Tibial nerve (tissue), 4 donors: ENCODE measurements around the gene SSC4D. TPM values are rescaled to one million over a fixed set of nuclear protein-coding genes. Genes with fewer than 3 reads are reported as not detected.
"Not testable (repeated sequence)": the region's sequence is repeated elsewhere in the genome, so short reads cannot be mapped to it uniquely, and the experiment has no call there.

Experiments used
- DNase-seq, 2 donors: peaks; one replicate each; pipeline ENCODE4 v3.0.0-alpha.2; 2019; ENCODE audit warnings: low spot score in 2 of 2
- H3K27ac ChIP-seq, 4 donors: fragments of 200-600 bp; sonication (generic) in 3 of 4; one replicate each; pipeline ENCODE4 v1.5.1; 2017 to 2019; ENCODE audit warnings: mild to moderate bottlenecking in 1 of 4
- H3K27me3 ChIP-seq, 2 donors: fragments of 200-600 bp; sonication (generic) in 1 of 2; one replicate each; pipeline versions ENCODE4 v1.5.1 to v1.6.0; 2017 to 2019
- H3K36me3 ChIP-seq, 3 donors: fragments of 200-600 bp; sonication (generic); one replicate each; pipeline ENCODE4 v1.5.1; 2018 to 2019
- H3K4me1 ChIP-seq, 4 donors: fragments of 200-600 bp; sonication (generic) in 3 of 4; one replicate each; pipeline ENCODE4 v1.5.1; 2017 to 2019
- H3K4me3 ChIP-seq, 4 donors: fragments of 200-600 bp; sonication (generic) in 3 of 4; one replicate each; pipeline ENCODE4 v1.5.1; 2017 to 2019; ENCODE audit warnings: mild to moderate bottlenecking in 1 of 4, moderate library complexity in 1 of 4
- H3K9me3 ChIP-seq, 4 donors: fragments of 200-600 bp; sonication (generic) in 3 of 4; one replicate each; pipeline ENCODE4 v1.5.1; 2017 to 2019
- CTCF ChIP-seq, 5 experiments: fragments of 200-600 bp in 3 of 5; fragments of 450-650 bp in 2 of 5; sonication (generic) in 3 of 5; IDR thresholded peaks; one replicate each; pipeline ENCODE4 v1.5.1; 2016 to 2019; ENCODE audit warnings: antibody characterized with exemption in 5 of 5, mild to moderate bottlenecking in 3 of 5, moderate library complexity in 2 of 5
- EP300 ChIP-seq, 2 donors: sonication (generic); formaldehyde crosslinking; IDR thresholded peaks; one replicate each; pipeline ENCODE4 v1.6.1; 2017; ENCODE audit warnings: antibody characterized with exemption in 2 of 2, mild to moderate bottlenecking in 1 of 2
- POLR2A ChIP-seq, 2 donors: fragments of 450-650 bp; IDR thresholded peaks; one replicate each; pipeline ENCODE4 v1.6.1; 2017; ENCODE audit warnings: antibody characterized with exemption in 2 of 2, mild to moderate bottlenecking in 2 of 2, moderate library complexity in 2 of 2
- WGBS, 2 donors: methylation state at CpG; one replicate each; pipeline ENCODE4 v1.1.5; 2018; 5-methylcytosine and 5-hydroxymethylcytosine counted together
- total RNA-seq, 4 donors: library from RNA; depleted of rRNA; stranded (reverse); fragments of >200 nt; gene quantifications; one replicate each; pipeline ENCODE4 v1.1.0, GENCODE V29; 2016

The SSC4D gene
- total RNA-seq, 4 donors from 2014 or later, result 0.84 TPM; not detected in 3

DNA sequence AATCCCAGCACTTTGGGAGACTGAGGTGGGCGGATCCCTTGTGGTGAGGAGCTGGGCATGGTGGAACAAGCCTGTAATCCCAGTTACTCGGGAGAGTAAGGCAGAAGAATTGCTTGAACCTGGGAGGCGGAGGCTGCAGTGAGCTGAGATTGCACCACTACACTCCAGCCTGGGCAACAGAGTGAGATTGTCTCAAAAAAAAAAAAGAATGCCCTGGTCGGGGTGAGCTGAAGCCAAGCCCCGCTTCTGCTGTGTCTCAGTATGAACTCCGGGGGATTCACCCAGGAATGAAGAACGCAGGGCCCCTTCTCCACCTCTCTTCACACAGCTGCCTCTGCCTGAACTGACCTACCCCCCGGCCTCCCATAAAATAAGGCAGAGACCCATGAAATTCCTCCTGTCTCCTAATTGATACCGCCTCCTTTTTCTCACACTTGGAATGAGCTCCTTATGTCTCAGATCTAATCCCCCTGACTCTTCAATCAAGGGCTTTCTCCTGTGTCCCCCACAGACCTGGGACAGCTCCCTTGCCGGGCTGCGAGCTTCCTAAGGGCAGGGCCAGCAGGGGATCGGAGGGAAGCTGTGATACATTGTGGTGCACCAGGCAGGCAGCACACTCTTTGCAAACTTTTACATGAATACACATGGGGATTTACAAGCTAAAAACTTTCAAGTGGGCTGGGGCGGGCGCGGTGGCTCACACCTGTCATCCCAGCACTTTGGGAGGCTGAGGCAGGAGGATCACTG lies 14.3 kb upstream of the SSC4D start:
- Histone ChIP-seq H3K4me3 (no peak overlapping the region), H3K36me3 (no peaks in the 10 kb centered on the region), H3K27ac (no peak overlapping the region), H3K4me1 (peaks cover 0 to 6% (median 0%) of the 10 kb centered on the region in 4 donors), H3K9me3 (peaks cover 0 to 9% (median 0%) of the 10 kb centered on the region in 4 donors), H3K27me3 (peaks cover 0 to 9% of the 10 kb centered on the region in 2 donors)
- DNase-seq, result no peak
- 50 to 52% methylated on average over 15 of the region's 15 CpGs for WGBS, 2 donors
- TF ChIP-seq CTCF (IDR thresholded peaks at IDR 0.05), result no peak
- TF ChIP-seq EP300 (IDR thresholded peaks at IDR 0.05), result no peak
- TF ChIP-seq POLR2A (IDR thresholded peaks at IDR 0.05), result no peak

- WGBS, 2 donors, result 83 to 84% methylated on average over 6 of the region's 6 CpGs
- not testable (repeated sequence) for H3K4me1 ChIP-seq, H3K9me3 ChIP-seq, DNase-seq, H3K36me3 ChIP-seq, H3K27ac ChIP-seq, H3K4me3 ChIP-seq, H3K27me3 ChIP-seq
Measured at GRCh38 chr7:76421097-76421496, 11.6 kb upstream of the SSC4D start.

DNA sequence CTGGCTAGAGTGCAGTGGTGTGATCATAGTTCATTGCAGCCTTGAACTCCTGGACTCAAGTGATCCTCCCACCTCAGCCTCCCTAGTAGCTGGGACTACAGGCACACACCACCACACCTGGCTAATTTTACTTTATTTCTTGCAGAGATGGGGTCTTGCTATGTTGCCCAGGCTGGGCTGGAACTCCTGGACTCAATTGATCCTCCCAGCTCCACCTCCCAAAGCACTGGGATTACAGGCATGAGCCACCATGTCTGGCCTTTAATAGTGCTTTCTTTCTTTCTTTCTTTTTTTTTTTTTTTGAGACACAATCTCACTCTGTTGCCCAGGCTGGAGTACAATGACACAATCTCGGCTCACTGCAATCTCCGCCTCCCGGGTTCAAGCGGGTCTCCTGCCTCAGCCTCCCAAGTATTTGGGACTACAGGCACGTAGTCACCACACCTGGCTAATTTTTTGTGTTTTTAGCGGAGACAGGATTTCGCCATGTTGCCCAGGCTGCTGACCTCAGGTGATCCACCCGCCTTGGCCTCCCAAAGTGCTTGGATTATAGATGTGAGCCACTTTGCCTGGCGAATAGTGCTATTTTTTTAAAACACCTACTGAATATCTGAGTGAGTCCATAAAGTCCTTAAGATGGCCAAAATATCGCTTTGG lies 8.3 kb upstream of the SSC4D start:
- H3K9me3 ChIP-seq, H3K4me3 ChIP-seq, H3K36me3 ChIP-seq, H3K27ac ChIP-seq, DNase-seq, H3K4me1 ChIP-seq, H3K27me3 ChIP-seq: not testable (repeated sequence)
- 84% methylated on average over 10 of the region's 10 CpGs for WGBS, 2 donors

DNA sequence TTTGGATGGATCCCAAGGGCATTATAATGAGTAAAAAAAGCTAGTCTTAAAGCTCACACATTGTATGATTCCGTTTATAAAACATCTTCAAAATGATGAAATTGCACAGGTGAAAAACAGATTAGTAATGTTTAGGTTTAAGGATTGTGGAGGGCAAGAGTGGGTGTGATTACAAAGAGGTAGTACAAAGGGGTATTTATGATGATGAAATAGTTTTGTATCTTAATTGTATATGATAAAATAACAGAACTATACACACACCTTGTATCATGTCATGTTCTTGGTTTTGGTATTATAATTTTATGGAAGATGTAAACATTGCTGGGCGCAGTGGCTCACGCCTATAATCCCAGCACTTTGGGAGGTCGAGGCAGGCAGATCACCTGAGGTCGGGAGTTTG lies 2.8 kb upstream of the SSC4D start:
- WGBS, 2 donors, result 80 to 82% methylated on average over 5 of the region's 5 CpGs
- TF ChIP-seq CTCF (IDR thresholded peaks at IDR 0.05), result no peak
- no peak for TF ChIP-seq EP300 (IDR thresholded peaks at IDR 0.05)
- TF ChIP-seq POLR2A (IDR thresholded peaks at IDR 0.05), result no peak
- no peaks in the 10 kb centered on the region for H3K4me1 ChIP-seq

DNA sequence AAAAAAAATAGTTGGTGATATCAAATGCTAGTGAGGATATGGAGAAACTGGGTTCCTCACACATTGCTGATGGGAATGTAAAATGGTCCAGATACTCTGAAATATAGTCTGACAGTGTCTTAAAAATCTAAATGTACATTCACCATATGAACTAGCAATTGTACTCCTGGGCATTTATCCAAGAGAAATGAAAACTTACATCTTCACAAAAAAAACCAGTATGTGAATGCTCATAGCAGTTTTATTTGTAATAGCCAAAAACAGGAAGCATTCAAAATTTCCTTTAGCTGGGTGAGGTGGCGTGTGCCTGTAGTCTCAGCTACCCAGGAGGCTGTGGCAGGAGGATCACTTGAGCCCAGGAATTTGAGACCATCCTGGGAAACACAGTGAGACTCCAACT lies 2.1 kb upstream of the SSC4D start:
- Histone ChIP-seq H3K4me1 (no peaks in the 10 kb centered on the region), H3K9me3 (no peaks in the 10 kb centered on the region), H3K36me3 (no peaks in the 10 kb centered on the region), H3K4me3 (no peak overlapping the region), H3K27me3 (no peaks in the 10 kb centered on the region), H3K27ac (no peak overlapping the region)
- TF ChIP-seq CTCF (IDR thresholded peaks at IDR 0.05) (no peak), POLR2A (IDR thresholded peaks at IDR 0.05) (no peak), EP300 (IDR thresholded peaks at IDR 0.05) (no peak)
- WGBS, 2 donors, result 45 to 79% methylated on average over 1 of the region's 1 CpG
- DNase-seq, result no peak

More for the DNA sequence above, 2.8 kb upstream of the SSC4D start:
- H3K36me3 ChIP-seq, result no peaks in the 10 kb centered on the region
- H3K27ac ChIP-seq, result no peak overlapping the region
- H3K9me3 ChIP-seq, result no peaks in the 10 kb centered on the region
- no peaks in the 10 kb centered on the region for H3K27me3 ChIP-seq
- no peak overlapping the region for H3K4me3 ChIP-seq
- DNase-seq, result no peak

GRCh38 chr7:76408121-76408560 lies 1.4 kb downstream of the SSC4D start:
- Histone ChIP-seq H3K4me3 (no peak overlapping the region), H3K27ac (no peak overlapping the region), H3K27me3 (no peaks in the 10 kb centered on the region), H3K9me3 (no peaks in the 10 kb centered on the region), H3K4me1 (no peaks in the 10 kb centered on the region), H3K36me3 (no peaks in the 10 kb centered on the region)
- no peak for DNase-seq
- TF ChIP-seq EP300 (IDR thresholded peaks at IDR 0.05) (no peak), POLR2A (IDR thresholded peaks at IDR 0.05) (no peak), CTCF (IDR thresholded peaks at IDR 0.05) (no peak)
